Measurements from ENCODE around the gene PARN. TPM values are rescaled to one million over a fixed set of nuclear protein-coding genes. Genes with fewer than 3 reads are reported as not detected.

Gene PARN
- total RNA-seq, 1 donor from 2014 or later: 24.6 TPM

DNA sequence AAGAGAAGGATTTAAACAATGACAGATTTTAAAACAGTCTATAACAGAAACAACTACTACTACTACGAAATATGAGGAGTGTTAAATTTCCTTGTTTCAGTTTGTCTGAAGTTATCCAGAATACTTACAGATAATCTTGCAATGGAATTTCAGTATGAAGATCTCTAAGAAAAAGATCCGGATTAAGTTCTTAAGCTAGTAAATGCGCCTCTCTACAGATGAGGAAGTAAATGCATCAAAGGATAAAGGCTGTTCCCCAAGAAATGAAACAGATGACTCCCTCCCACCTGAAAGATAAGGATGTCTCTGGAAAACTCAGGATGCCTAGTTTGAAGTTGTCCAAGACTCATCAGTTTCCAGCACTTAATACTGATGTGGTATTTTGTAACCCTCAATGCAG, 105.1 kb downstream of the PARN start:
- DNase-seq: no peak

DNA sequence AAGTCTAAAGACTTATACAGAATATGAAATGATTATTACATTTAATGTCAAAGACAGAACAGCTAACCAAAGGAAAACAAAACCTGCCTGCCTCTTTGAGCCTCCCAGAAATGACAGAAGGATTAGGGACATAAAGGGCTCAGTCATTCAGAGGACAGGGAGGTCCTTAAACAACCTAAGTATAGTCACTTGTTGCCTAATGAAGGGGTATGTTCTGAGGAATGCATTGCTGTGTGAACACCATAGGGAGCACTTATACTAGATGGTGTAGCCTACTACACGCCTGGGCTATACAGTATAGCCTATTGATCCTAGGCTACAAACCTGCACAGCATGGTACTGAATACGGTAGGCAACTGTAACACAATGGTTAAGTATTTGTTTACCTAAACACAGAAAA, 106.4 kb downstream of the PARN start:
- no peak for DNase-seq

DNA sequence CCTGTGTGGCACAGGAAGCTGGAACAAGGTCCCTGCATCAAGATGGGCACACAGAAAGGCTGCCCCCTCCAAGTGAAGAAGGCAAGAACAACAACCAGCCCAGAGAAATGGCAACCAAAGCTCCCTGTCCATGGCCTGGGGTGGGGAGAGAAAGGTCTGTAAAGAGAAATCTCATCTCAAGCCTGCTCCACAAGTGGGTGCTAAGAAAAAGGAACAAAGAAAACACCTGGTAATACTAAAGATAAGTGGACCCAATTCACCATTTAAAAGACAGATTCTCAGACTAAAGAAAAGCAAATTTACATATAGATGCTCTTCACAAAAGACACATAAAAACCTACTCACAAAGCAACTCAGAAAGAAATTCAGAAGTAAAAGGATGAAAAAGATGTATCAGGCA, 107.4 kb downstream of the PARN start:
- DNase-seq: no peak

DNA sequence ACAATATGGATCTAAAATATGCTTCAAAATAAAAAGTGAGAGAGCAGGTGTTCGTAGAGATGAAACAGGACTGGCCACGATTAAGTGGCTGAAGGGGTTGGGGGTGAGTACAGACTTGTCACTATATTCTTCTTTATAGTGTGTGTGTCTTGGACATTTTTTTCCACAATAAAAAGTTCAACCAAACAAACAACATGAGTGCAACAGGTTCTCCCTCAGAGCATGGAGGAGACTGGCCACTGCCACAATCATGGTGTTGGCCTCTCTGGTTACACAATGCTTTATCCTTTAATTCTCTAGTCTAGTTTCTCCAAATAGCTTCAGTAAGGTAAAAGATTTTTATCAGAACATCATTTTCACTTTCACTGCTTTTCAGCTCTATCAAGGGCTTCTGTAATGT, 109.3 kb downstream of the PARN start:
- DNase-seq: no peak

DNA sequence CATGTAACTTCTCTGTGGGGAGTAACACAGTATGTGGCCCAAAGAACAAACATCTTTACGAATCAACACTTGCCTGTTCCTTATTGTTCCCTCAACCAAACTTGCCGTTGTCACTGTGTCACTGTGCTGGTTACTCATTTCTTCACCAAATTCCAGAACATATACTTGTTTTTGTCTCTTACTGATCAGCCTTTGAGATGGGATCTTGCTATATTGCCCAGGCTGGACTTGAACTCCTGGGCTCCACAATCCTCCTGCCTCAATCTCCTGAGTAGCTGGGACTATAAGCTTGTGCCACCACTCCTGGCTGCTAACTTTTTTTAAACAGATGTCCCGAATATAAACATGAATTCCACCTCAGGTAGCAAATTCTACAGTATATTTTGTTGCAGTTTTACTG, 115.1 kb downstream of the PARN start:
- no peak for DNase-seq

DNA sequence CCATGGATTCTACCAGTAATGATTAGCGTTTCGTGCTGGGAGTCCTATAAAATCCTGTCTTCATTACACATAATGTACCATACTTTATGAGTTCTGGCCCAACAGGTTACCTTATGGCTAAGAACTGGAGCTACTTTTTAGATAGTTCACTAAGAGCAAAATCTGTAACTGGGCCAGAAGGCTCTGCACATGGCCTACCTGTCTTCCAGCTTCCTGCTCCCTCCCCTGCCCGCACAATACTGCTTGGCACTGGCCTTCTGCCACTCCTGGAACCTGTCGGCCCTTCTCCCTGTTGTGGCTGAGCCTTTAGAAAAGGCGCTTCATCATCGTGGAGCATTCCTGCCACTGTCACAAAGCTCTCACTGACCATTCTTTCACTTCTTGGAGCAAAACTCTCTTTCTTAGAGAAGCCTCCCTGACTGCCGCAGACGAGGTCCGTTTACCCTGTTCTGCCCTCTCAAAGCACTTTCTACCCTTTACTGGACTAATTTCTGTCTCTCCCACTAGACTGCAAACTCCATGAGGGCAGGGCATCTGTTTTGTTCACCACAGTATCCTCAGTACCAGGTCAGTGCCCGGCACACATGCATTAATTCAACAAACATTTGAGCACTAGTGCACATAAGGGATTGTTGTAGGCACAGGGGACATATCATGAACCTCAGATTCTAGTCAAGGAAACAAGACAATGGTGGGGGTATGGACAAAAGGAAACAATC, 116.5 kb downstream of the PARN start:
- DNase-seq: no peak

DNA sequence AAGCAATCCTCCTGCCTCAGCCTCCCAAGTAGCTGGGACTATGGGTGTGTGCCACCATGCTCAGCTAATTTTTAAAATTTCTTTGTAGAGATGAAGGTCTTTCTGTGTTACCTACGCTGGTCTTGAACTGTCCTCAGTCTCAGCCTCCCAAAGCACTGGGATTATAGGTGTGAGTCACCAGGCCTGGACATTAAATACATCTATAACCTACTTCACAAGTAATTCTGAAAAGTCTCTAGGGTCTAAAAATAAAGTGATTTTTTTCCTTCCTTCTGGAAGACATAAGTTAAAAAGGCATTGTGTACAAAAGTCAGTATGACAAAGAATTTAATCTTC, 118.3 kb downstream of the PARN start:
- DNase-seq: no peak

DNA sequence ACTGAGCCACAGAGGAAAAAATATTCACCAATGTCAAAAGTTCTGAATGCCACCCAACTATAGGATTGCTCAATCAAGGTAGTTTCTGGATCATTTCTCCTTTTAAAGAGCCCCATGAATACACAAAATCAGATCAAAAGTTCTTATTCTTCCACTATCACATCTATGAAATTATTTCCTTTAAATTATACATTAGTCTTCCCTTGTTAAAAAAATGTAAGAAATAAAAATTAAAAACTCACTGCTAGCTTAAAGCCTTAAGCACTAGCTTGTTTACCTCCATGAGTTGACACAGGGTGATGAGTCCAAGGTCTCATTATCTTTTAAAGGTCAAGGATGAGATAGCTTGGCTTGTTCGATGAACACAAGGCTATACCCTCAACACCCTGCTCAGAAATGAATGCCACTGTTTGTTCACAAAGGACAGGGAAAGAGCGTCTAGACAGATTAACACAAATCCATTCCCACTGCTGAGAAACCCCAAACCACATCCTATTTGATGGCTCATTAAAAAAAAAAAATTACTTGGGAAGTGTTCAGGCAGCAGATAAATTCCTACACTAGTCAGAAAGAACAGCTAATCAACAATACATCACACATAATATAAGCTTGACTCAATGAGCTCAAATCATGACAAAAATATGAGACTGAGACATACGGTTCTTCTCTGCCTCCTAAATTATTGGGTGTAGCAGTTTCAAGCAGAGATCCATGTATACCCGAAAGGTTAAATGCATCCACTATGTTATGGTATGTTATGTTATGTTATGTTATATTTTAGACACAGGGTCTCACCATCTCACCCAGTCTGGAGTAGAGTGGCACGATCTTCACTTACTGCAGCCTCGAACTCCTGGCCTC, 118.9 kb downstream of the PARN start:
- DNase-seq: no peak

DNA sequence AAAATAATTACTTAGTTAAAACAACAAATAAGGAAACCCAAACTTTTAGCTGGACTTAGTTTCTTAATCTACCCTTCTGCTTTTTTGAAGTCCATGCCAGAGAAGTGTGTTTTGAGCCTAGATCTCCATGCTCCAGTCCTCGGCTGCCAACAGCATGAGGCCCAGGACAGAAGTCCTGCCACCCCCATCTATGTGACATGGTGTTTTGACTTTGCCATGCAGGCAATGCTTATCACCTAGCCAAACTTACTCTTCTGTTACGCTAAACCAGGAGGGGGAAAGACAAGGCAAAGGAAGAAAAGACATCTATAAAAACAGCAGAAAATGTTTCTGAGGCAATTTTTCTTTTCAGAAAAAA, 119.5 kb downstream of the PARN start:
- DNase-seq: no peak

DNA sequence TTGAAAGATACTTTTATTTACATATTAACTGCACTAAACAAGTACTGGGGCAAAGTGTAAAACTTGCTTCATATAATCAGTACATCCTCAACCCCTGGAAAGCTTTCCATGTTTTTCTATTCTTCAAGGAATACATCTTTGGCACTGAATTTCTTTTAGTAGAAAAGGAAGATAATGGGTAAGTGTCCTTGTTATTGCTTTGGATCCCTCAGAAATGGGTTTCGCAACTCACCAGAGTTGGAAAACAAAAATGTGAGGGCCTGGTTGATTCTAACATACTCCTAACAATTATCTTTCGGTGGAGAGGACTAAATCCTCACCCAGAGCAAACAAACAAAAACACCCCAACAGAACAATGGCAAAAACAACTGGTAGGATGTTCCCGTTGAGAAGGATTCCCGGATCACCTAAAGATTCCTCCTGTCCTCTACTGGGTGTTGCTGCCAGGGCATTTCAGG, 120.4 kb downstream of the PARN start:
- no peak for DNase-seq

DNA sequence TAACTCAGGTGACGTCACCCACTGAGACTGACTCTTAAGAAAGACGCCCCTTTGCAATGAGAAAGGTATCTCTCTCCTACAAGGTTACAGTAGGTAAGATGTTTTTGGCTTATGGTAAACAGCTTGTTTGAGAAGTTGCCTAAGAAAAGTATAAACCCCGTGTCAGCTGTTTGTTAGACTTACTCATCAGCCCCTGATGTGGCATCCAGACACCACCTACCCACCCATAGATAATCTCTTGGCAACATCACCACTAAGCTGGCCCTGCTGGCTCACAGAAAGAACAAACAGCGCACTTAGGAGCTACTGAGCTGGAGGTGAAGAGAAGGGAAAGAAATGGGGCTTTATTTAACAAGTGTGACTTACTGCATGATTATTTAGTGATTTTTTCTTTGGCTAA, 121.0 kb downstream of the PARN start:
- no peak for DNase-seq

DNA sequence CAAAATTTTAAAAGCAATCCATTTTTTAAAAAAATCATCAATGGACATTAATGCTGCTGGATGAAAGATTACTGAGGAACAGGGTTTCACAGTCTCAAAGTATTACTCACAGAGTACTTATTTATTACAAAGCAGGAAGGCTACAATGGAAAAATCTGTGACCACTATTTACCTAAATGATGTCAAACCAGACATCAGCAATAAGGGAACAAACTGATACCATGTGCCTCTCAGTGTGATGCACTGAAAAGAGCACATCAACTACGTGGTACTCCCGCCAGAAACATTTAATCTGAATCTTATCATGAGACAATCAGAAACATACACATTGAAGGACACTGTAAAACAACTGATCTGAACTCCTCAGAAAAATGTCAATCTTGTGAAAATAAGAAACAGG, 124.2 kb downstream of the PARN start:
- no peak for DNase-seq

DNA sequence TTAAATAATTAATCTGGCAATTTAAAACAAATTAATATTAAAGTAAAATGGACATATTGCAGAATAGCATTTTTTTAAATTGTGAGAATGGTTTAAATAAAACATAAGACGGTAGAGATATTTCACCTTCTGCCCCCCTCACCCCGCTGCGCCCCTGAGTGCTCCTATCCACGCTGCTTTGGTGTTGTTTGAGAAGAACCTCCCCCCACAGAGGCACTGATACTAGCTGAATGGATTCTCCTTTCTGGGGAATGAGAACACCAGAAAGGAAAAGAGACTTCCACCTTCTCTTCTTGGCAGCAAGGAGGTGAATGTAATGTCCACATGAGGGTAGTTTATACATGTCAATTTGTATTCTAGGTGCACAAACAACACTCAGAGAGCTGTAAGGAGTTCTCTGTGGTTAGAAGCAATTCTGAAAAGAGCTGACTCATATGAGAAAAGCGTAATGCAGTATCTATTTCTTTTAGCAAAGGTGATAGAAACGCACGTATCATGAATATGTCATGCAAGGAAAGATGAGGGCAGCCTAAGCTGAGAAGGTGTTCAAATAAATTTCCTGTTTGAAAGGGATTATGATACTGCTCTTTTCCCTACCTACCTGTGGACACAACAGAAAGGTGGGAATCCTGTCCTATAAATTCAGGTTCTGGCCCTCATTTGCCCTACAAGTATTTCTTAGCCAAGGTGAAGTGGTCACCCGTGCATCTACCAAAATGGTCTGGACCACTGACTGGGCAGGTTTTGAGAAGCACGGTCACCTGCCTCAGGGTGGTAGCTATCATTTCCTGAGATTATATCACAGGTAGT, 126.9 kb downstream of the PARN start:
- DNase-seq: no peak

DNA sequence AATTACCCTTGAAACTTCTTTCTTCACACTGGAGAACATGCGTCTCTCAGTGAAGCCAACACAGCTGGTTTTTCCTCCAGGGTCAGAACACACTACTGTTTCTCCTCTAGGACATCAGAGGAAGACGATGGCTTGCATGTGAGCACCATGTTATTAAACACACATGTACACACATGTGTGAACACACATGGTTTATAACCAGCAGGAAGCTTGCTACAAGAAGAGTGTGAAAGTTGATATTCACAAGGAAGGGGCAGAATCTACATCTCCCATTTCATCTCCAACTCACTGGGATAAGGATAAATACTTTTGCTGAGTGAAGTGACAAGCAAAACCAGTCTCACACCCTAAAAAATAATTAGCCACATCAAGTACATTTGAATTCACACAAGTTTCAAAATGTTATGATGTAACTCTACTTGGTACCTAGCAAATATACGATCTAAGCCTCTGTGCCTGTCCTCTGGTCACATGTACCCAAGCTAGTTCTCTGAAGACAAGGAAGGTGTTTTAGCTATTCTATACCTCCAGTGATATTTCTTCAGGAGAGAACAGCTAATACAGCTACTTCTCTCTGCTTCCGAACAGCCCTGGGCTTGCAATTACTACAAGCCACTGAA, 127.7 kb downstream of the PARN start:
- no peak for DNase-seq

DNA sequence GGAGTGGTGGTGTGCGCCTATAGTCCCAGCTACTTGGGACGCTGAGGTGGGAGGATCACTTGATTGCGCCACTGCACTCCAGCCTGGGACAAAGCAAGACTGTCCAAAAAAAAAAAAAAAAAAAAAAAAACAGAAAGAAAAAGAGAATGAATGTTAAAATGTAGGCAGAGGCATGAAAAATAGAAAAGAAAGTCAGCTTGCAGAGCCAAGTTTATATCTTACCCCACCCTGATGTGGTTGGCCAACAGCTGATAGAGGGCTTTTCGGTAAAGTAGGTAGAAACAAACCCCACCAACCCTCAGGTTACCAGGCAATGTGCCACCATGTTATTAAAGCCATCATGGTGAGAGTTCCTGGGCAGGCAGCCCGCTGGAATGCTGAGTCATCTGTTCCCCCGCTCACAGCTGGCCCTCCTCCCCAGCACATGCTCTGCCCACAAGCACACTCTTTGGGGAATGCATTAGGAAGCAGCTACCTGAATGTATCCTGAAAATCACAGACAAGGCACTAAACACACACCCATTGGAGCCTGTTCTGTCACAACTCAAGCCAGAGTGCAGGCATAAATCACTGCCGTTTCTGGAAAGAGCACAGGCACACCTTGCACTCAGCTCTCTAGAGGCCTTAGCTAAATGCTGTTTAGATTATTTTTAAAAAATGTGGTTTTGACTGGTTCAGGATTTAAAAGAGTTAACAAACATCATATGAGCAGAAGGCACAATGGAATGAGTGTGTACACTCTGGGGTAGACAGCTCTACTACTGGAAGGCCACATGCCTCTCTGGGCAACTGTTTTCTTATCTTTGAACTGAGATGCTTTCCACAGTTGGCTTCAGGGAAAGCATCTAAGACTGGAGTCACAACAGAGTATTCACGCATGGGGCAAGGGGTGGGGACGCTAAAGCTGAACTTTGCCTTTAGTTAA, 128.5 kb downstream of the PARN start:
- peak; percentile 67 for DNase-seq

DNA sequence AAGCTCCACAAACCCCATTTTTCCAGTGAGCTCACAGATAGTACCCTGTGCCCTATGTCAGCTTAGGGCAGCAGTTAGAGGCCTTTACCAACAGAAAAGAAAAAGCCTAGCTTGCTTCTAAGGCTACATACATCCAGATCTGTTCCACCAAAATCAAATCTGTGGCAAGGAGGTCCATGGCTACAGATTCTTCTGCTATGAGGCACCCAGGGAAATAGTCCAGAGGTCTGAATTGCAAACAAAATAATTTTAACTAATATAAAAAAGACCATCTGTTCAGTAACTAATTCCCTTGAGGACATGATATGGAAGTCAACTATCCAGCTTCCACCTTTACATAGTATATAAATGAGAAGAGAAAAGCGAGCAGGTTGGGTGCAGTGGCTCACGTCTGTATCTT, 129.3 kb downstream of the PARN start:
- no peak for DNase-seq

DNA sequence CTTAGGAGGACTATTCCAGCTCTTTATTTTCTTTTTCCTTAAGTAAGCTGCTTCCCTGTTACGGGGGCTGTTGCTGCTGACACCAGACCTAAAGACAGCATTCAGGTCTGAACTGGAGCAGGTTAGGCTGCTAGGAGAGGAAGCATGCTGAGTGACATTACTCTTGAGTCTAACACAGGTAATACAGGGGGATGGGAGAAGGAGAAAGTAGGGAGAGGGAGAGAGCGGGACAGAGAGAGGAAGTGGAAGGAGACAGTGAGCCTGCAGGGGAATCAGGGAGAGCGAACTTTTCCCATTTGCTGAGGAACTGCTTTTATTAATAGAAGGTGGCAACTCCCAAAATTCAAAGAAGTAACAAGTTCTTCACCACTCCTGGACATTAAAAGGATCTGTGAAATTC, 130.9 kb downstream of the PARN start:
- DNase-seq: no peak

DNA sequence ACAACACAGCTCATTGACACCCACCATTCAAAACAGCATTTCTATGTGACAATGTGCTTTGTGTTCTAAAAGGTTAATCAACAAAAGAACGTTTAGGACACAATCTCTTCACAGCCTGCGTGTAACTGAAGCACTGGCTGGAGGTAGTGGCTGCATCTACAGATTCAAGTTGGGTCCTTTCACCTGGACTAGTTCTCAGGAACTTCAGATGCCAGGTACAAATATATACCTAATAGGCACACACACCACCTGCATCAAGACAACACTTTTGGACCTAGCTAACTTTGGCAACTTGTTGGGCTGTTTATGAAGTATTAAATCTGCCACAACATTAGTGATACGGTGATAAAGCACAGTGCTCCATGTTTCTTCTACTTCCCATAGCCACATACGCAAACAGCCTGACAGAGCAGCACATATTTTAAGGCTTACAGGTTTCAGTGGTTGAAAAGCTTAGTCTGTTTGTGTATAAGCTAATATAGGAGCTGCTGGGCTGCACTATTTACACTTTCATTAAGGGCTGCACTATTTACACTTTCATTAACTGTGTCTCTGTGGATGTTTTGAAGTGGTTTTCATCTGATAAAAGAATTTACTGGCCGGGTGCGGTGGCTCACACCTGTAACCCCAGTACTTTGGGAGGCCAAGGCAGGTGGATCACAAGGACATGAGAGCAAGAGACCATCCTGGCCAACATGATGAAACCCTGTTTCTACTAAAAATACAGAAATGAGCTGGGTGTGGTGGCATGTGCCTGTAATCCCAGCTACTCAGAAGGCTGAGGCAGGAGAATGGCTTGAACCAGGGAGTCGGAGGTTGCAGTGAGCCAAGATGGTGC, 132.6 kb downstream of the PARN start:
- no peak for DNase-seq

DNA sequence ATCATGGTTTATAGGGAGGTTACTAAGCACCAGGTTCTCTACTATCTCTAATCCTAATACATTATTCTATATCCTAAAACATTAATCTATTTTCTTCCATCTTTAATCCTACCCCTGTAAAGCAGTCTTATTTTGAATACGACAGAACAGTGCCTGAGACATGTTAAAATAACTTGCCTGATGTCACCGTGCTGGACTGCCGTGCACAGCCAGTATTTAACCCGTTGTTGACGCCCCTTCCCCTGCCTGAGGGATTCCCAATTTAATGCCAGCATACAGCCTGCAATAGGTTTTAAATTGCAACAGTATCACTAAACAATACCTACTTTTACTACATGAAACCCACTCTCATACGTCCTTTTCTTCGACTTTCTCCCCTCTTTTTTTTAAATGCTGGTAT, 133.3 kb downstream of the PARN start:
- DNase-seq: no peak

DNA sequence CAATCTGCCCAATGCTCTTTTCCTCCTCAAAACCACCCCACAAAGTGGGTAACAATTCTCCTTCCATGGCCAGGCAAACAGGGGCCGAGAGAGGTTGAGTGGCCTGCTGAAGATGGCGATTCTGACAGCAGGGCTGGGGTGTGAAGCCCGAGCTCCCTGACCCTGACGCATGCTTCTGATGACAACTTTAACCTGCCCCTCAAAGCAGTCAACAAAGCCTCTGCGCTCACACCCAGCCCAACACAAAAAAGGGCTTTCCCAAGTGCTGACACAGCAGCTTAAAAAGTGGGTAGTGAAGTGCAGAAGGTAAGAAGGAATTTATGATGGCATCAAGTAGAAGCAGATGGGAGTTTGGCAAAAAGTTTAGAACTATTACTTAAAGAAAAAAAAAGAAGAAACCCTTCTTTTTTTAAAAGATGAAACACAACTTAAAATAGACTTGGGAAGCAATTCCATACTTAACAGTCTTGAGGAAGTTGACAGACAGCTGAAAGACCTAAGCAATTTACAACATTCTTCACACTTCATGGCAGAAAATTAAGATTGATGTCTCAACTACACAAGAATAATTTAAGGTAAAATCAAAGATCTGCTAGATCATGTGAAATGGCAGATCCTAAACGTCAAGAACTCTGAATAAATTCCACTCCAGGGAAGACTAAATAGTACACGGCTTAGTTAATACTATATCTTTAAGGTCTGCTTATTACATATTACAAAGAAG, 133.9 kb downstream of the PARN start:
- no peak for DNase-seq

Data from skin of body (tissue), 2 donors.